ENCODE results near the gene RPE65.
"Not testable (repeated sequence)": the region's sequence is repeated elsewhere in the genome, so short reads cannot be mapped to it uniquely, and the experiment has no call there.

Gene RPE65

DNA sequence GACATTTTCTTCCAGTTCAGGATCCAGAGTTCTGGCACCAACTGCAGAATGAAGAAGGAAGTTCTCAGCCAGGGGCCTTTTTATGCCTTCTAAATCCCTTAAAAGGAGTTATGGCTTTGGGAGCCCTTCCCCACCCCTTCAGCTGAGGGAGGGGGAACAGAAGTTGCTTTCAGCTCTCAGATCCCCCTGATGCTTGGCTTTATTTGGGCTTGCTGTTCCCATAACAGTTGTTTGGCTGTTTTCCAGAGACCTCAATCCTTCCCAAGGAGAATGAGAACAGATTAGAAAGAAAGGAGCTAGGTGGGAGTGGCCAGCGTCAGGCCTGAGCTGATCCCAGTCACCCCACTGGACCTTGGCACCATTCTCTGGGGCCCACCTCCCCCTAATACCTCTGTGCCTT is at the start of gene RPE65:
Gene RPE65 (minus strand): TSS at position 54 of the 400 bp plus-strand sequence. CDS start 49 bp downstream, at position 5.
- DNase-seq, result no peak

- no peak for DNase-seq
Observed at GRCh38 chr1:68497358-68497698, 47.6 kb upstream of the RPE65 start.

DNA sequence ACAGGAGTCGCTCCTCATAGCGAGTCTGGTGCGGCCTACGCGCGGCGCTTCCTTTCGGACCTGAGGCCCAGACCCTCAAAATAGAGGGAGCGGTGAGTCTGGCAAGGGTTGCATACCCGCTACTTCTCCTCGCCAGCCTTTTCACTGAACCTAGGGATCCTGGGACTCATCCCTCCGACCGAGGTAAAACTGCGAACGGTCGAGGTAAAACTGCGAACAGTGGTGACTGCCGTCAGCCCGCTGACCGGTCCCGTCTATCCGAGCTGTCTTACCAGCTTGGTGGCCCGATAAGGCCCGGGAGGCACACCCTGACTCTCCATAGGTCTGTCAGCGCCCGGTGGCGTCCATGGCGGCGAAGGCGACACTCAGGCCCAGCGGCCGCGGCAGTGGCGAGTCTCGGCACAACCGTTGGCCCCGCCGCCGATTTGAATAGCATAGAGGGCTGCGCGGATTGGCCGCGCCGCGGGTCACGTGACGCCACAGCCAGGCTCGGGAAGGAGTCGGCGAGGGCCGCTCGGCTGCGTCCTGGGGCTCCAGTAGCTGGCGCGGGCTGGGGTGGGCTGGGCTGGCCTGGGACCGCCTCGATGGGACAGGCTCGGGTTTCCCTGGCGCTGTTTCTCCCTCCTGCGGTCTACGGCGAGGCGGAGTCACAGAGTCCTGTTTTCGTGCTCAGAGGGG is 47.1 kb upstream of the RPE65 start, which contains the start of gene DEPDC1:
Gene DEPDC1 (minus strand): TSS at position 403 of the 678 bp plus-strand sequence. CDS start 83 bp downstream, at position 320.
- peak; percentile 83 to 86 for DNase-seq

GRCh38 chr1:68495968-68496679 is 46.4 kb upstream of the RPE65 start:
- DNase-seq, result peak; percentile 14 to 17

DNA sequence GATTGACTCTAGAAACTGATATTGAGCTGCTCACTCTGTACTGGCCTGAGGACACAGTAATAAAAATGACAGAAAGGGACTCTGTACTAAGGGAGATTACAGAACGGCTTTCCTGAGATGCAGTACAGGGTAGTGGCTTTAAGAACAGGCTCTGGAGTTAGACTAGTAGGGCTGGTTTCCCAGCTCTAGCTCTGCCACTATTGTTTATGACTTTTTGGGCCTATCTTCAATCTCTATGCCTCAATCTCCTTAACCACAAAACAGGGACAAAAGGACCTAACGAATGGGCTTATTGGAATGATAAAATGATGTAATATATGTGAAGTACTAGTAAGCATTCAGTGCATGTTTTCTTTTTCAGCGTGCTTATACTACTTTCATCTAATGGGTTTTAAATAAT is 45.8 kb upstream of the RPE65 start:
- DNase-seq, result no peak

DNA sequence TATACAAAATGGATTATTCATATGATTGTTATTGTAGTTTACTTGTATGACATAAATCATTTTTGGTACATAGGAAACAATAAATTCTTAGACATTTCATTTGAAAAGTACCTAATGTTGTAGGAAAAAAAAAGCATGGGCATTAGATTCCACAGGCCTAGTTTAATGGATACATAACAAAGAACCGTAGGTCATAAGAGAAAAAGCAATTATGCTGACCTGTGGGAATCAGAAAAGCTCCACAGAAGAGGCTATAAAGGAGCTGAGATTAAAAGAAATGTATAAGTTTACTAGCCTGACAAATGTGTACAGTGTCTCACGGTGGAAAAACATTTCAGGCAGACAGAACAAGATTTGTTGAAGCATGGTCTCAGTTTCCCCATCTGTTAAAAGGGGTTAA is 43.4 kb upstream of the RPE65 start:
- no peak for DNase-seq

GRCh38 chr1:68492255-68492654 is 42.5 kb upstream of the RPE65 start:
- DNase-seq, result not testable (repeated sequence)

- no peak for DNase-seq
Observed at GRCh38 chr1:68490046-68490651, 40.4 kb upstream of the RPE65 start.

DNA sequence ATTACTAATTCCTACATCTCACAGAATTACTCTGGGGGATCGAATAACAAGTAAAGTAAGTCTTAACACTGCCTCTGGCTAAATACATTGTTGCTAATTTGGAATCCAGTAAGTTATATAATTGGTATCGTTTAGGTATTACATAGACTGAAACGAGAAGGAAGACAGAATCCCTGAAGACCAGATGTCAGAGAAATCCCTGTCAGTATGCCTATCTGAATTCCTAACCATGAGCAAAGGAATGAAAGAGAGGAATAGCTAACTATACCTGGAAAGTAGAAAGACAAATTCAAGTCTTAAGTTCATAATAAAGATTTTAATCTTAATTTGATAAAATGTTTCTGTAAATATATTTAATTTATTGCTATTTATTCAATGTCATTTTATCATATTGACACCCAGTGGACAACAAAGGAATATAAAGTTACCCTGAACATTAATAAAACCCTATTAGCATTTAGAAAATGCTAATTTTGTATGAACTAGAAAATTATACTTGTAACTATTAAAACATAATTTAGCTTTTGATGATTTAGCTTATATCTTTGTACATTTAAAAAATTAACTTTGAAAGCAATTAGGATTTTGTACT is 35.8 kb upstream of the RPE65 start:
- DNase-seq, result no peak

- no peak for DNase-seq
Observed at GRCh38 chr1:68484618-68485017, 34.9 kb upstream of the RPE65 start.

DNA sequence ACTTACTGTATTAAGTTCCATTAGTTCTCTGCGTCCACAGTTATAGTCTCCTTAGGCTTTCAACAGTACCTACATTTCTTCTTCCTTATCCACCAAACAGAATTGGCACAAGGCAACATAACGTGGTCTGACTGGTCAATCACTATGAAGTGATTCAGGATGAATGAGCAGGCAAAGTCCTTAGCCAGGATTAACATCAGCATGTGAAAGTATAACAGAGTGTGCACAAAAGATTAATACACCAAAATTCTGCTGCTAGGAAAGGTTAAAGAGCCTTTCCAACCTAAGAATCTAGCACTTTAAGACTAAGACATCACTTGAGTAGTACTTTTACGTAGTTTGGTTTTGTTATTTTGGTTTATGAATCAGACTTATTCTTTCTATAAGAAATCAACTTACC is 31.3 kb upstream of the RPE65 start:
- DNase-seq, result no peak

DNA sequence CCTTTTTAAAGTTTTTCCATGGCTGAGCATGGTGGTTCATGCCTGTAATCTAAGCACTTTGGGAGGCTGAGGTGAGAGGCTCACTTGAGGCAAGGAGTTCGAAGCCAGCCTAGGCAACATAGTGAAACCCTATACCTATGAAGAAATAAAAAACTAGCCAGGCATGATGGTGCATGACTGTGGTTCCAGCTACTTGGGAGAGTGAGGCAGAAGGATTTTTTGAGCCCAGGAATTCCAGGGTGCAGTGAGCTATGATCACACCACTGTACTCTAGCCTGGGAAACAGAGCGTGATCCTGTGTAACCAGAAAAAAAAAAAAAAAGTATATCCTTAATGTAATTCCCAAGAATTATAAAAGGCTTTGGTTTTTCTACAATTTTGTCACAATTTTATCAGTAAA is 29.7 kb upstream of the RPE65 start:
- no peak for DNase-seq

- no peak for DNase-seq
Observed at GRCh38 chr1:68478662-68479061, 28.9 kb upstream of the RPE65 start.

DNA sequence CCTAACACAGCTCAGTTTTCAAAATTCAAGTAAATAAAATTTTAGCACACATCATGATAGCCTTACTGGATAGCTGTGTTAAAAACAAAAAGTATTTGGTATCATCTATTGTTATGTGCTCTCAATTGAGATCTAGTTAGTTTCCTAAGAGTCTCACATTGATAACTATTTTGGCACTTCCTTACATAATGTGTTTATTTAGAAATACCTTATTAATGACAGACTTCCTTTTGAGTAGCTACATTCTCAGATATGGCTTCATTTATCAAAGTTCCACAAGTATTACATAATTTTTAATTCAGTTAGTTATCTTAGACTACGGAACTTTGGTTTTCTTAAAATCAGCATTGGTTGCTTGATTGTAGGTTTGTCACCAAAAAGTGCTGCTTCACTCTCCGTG is 26.9 kb upstream of the RPE65 start:
- not testable (repeated sequence) for DNase-seq

- no peak for DNase-seq
Observed at GRCh38 chr1:68473060-68473459, 23.3 kb upstream of the RPE65 start.

- DNase-seq, result peak; percentile 15 to 20
Observed at GRCh38 chr1:68470388-68470970, 20.7 kb upstream of the RPE65 start.

GRCh38 chr1:68464891-68465290 is 15.1 kb upstream of the RPE65 start:
- no peak for DNase-seq

- DNase-seq, result peak in 1 of 2 experiments; percentile 2
Observed at GRCh38 chr1:68460935-68461334, 11.2 kb upstream of the RPE65 start.

DNA sequence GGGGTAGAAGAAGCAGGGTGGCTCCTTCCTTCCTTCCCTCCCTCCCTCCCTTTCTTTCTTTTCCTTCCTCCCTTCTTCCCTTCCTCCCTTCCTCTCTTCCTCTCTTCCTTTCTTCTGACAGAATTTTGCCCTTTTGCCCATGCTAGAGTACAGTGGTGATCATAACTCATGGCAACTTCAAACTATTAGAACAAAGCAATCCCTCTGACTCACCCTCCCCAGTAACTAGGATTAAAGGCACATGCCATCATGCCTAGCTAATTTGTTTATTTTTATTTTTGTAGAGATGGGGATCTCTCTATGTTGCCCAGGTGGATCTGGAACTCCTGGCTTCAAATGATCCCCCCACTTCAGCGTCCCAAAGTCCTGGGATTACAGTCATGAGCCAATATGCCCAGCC is 10.0 kb upstream of the RPE65 start:
- no peak for DNase-seq

DNA sequence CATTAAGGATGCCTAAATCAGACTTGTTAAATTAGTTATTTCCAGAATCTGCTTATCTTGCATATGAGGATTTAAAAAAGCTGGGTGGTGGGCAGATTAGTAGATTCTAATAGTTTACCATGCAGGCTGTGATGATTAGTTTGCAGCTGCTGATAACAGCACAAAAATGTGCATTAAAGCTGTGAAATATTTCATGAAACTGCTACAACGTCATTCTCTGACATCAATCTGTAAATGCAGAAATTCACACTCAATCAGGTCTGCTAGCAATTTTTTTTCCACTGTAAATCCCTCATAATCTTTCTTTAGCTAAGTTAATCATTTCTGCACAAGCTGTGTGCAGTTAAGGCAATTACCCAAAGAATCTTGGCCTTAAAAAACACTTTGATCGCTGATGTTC is 9.3 kb upstream of the RPE65 start:
- no peak for DNase-seq

DNA sequence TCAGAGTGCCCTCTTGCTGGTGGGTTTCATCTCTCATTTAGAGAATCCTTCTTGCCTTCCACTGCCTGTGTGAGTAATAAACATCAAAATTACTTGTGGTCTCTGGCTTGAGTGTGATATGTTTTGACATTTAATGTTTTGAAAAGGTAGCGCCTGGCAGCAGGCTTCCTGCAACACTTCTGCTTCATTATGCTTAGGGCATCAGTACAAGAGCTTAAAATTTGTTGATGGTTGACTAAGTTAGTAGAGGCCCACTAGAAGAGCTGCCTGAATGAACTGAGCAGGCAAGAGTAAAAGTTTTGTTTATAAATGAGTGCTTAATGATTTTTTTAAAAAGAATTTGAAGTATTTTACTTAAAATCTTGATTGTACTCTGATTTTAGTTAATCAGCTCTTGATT is 6.4 kb upstream of the RPE65 start:
- no peak for DNase-seq

DNA sequence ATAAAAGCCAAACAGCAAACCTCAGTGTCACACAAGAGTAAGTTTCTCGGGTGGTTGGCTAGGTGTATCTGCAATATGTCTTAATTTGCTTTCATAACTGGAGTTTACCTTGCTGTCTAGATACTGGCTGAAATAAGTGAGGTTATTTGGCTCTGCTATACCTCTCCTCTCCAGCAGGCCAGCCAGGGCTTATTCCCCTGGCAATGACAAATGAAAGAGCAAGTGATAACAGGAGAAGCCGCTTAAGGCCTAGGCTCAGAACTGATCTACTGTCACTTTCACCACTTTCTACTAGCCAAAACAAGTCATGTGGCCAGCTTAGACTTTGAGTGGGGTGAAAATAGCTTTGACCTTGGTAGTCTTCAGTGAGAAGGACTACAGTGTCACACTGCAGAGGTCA is 4.8 kb upstream of the RPE65 start:
- no peak for DNase-seq

DNA sequence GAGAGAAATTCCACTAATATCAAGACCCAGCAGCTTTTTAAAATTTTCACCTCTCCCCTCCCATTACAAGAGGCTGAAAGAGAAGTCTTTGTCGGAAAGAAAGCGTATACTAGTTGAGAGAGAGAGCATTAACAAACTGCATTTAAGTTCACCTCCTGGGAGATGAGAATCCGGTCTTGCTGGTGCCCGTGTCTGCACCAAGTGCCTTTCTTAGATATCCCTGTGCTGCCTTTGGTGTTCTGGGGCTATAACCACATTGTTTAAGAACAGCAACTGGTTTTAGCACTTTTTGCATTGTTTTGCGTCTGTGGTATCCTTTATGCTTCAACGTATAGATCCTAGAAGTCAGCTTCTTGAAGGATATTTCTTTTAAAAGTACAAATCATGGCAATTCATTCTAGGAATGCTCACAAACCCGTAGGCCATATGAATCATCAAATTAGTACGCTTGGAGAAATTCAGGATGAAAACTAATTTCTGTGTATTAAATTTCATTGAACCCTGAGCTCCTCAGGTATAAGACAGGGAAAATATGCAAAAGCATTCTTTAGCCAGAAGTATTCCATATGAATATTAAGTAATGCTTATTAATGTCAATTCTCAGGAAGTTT is 3.4 kb upstream of the RPE65 start:
- no peak for DNase-seq
